D721Med (cell line): Measurements from ENCODE around the gene ENO4.
A peak's percentile ranks its signal among the peaks of the same experiment; 100 is the strongest.

Experiments used
- DNase-seq: peaks from one replicate; pipeline ENCODE4 v3.0.0; 2011; ENCODE audit warnings: low spot score; ENCODE audit not compliant: insufficient read length
- FAIRE-seq: peaks from 2 replicates; lab custom pipeline; 2011; peaks lifted over from hg19 to GRCh38; lab: Jason Lieb, UNC
- CTCF ChIP-seq: IDR thresholded peaks from 2 replicates; pipeline ENCODE4 v1.5.1; 2012; ENCODE audit warnings: mild to moderate bottlenecking, control low read depth; ENCODE audit not compliant: insufficient read depth; ENCODE audit errors: missing control alignments

The ENO4 gene

GRCh38 chr10:116849248-116850057, at the start of gene ENO4:
ENO4 (plus strand) TSS chr10:116849499; CDS start chr10:116849567, 68 bp downstream.
- no peak for TF ChIP-seq CTCF
- DNase-seq (peak; percentile 29), FAIRE-seq (no peak)

GRCh38 chr10:116800286-116800929, 48.9 kb upstream of the ENO4 start:
- TF ChIP-seq CTCF: no peak
- DNase-seq (no peak), FAIRE-seq (no peak)

GRCh38 chr10:116801658-116802057, 47.6 kb upstream of the ENO4 start:
- DNase-seq (no peak), FAIRE-seq (no peak)
- TF ChIP-seq CTCF: no peak

GRCh38 chr10:116802474-116802873, 46.8 kb upstream of the ENO4 start:
- TF ChIP-seq CTCF: no peak
- no peak for DNase-seq
- no peak for FAIRE-seq

- TF ChIP-seq CTCF: no peak
- DNase-seq (no peak), FAIRE-seq (no peak)
These were observed 46.4 kb upstream of the ENO4 start for GRCh38 chr10:116802876-116803275.

GRCh38 chr10:116803451-116804249, 45.6 kb upstream of the ENO4 start:
- TF ChIP-seq CTCF: no peak

More at GRCh38 chr10:116803451-116804249, 45.6 kb upstream of the ENO4 start:
- no peak for FAIRE-seq
- DNase-seq: no peak
